ENCODE data around the gene CHP2. TPM values are rescaled to one million over a fixed set of nuclear protein-coding genes. Genes with fewer than 3 reads are reported as not detected.

Gene CHP2
- polyA plus RNA-seq, 1 donor (not counting 4 experiments of a cell fraction or from before 2014, with no cell fraction given): 0.20 TPM

DNA sequence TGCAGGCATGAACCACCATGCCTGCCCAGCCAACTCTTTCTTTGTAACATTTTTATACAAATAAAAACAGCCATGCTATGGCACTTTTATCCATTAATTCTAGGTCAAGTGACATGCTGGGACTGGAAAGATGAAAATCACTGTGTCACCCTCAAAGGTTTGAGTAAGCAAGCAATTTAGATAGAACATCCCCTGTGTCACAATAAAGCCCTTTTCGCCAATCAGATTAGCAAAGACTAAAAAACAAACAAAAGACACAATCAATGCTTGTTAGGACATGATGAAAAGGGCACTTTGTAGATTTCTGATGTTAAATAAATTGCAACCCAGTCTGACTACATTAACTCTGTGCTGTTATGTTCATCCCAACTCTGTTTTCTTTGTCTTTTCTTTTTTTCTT is 26.4 kb downstream of the CHP2 start:
- H3K9me3 ChIP-seq (ENCODE audit: control insufficient read depth, low read depth, low read length): no peaks in the 10 kb centered on the region
- H3K9me1 ChIP-seq (ENCODE audit: control insufficient read depth, extremely low read depth, insufficient read depth, low read length): no peaks in the 10 kb centered on the region
- FAIRE-seq (no peak), DNase-seq (ENCODE audit: low read depth, low spot score) (no peak)
- no peak overlapping the region for H3K4me3 ChIP-seq (ENCODE audit: control insufficient read depth in 2 of 3, extremely low read depth in 1 of 3, insufficient read depth in 2 of 3, low read depth in 1 of 3, low read length in 3 of 3)
- no peak overlapping the region for H2AFZ ChIP-seq (ENCODE audit: control insufficient read depth, low read length)
- TF ChIP-seq, protein P1, sequence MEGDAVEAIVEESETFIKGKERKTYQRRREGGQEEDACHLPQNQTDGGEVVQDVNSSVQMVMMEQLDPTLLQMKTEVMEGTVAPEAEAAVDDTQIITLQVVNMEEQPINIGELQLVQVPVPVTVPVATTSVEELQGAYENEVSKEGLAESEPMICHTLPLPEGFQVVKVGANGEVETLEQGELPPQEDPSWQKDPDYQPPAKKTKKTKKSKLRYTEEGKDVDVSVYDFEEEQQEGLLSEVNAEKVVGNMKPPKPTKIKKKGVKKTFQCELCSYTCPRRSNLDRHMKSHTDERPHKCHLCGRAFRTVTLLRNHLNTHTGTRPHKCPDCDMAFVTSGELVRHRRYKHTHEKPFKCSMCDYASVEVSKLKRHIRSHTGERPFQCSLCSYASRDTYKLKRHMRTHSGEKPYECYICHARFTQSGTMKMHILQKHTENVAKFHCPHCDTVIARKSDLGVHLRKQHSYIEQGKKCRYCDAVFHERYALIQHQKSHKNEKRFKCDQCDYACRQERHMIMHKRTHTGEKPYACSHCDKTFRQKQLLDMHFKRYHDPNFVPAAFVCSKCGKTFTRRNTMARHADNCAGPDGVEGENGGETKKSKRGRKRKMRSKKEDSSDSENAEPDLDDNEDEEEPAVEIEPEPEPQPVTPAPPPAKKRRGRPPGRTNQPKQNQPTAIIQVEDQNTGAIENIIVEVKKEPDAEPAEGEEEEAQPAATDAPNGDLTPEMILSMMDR (optimal IDR thresholded peaks at IDR 0.05 in 1 of 3, IDR thresholded peaks at IDR 0.05 in 1 of 3, conservative IDR thresholded peaks at IDR 0.05 in 1 of 3; ENCODE audit: extremely low read depth in 1 of 3, insufficient read depth in 2 of 3, low read length in 3 of 3): no peak
- TF ChIP-seq EZH2 (IDR thresholded peaks at IDR 0.05; ENCODE audit: low read length): no peak
- no peaks in the 10 kb centered on the region for H3K27me3 ChIP-seq (ENCODE audit: control insufficient read depth, extremely low read depth, insufficient read depth, low read length)
- no peak overlapping the region for H3K9ac ChIP-seq (ENCODE audit: control insufficient read depth, extremely low read depth, insufficient read depth, low read length)
- no peaks in the 10 kb centered on the region for H4K20me1 ChIP-seq (ENCODE audit: control insufficient read depth, extremely low read depth, insufficient read depth, low read length)
- no peak overlapping the region for H3K4me2 ChIP-seq (ENCODE audit: control insufficient read depth, extremely low read depth, insufficient read depth, low read depth, low read length)
- dilution Hi-C loops (cut with MboI; ENCODE audit: extremely low pct_ligation_motif_present, low sequenced_read_pairs): no loop called here
- no peaks in the 10 kb centered on the region for H3K79me2 ChIP-seq (ENCODE audit: control insufficient read depth, insufficient read depth, low read length)
- H3K36me3 ChIP-seq (ENCODE audit: control insufficient read depth in 2 of 2, extremely low read depth in 1 of 2, insufficient read depth in 2 of 2, low read length in 2 of 2): no peaks in the 10 kb centered on the region
- H3K27ac ChIP-seq (ENCODE audit: control insufficient read depth, insufficient read depth, low read length): no peak overlapping the region
- H3K4me1 ChIP-seq (ENCODE audit: control insufficient read depth, extremely low read depth, insufficient read depth, low read length): no peaks in the 10 kb centered on the region

- Histone ChIP-seq H3K27ac (ENCODE audit: control insufficient read depth, insufficient read depth, low read length) (no peak overlapping the region), H3K9ac (ENCODE audit: control insufficient read depth, extremely low read depth, insufficient read depth, low read length) (no peak overlapping the region), H3K36me3 (ENCODE audit: control insufficient read depth in 2 of 2, extremely low read depth in 1 of 2, insufficient read depth in 2 of 2, low read length in 2 of 2) (no peaks in the 10 kb centered on the region), H3K4me3 (ENCODE audit: control insufficient read depth in 2 of 3, extremely low read depth in 1 of 3, insufficient read depth in 2 of 3, low read depth in 1 of 3, low read length in 3 of 3) (no peak overlapping the region), H3K79me2 (ENCODE audit: control insufficient read depth, insufficient read depth, low read length) (no peaks in the 10 kb centered on the region), H3K9me1 (ENCODE audit: control insufficient read depth, extremely low read depth, insufficient read depth, low read length) (no peaks in the 10 kb centered on the region), H2AFZ (ENCODE audit: control insufficient read depth, low read length) (peak overlapping the region; percentile 33), H4K20me1 (ENCODE audit: control insufficient read depth, extremely low read depth, insufficient read depth, low read length) (no peaks in the 10 kb centered on the region), H3K4me1 (ENCODE audit: control insufficient read depth, extremely low read depth, insufficient read depth, low read length) (no peaks in the 10 kb centered on the region), H3K9me3 (ENCODE audit: control insufficient read depth, low read depth, low read length) (no peaks in the 10 kb centered on the region), H3K27me3 (ENCODE audit: control insufficient read depth, extremely low read depth, insufficient read depth, low read length) (no peaks in the 10 kb centered on the region), H3K4me2 (ENCODE audit: control insufficient read depth, extremely low read depth, insufficient read depth, low read depth, low read length) (peak overlapping the region; percentile 41)
- dilution Hi-C loops (cut with MboI; ENCODE audit: extremely low pct_ligation_motif_present, low sequenced_read_pairs): no loop called here
- no peak for TF ChIP-seq EZH2 (IDR thresholded peaks at IDR 0.05; ENCODE audit: low read length)
- FAIRE-seq (peak; percentile 81), DNase-seq (ENCODE audit: low read depth, low spot score) (peak; percentile 75)
Measured at GRCh38 chr16:23784811-23785447, 30.1 kb downstream of the CHP2 start.

DNA sequence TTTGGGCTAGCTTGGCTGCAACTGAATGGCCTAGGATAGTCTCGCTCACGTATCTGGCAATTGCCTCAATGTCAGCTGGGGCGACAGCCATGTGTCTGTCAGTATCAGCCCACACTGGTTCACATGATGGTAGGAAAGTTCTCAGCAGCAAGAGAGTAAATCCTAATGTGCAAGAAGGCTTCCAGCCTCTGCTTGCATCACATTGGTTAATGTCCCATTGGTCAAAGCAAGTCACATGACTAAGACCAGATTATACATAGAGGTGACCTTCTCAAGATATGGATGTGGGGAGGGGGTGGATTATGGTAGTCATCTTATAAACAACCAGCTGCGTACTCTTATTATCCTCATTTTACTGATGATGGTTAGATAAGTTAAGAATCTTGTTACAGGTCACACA is 31.0 kb downstream of the CHP2 start:
- Histone ChIP-seq H3K4me2 (ENCODE audit: control insufficient read depth, extremely low read depth, insufficient read depth, low read depth, low read length) (no peak overlapping the region), H3K79me2 (ENCODE audit: control insufficient read depth, insufficient read depth, low read length) (no peaks in the 10 kb centered on the region), H3K9me1 (ENCODE audit: control insufficient read depth, extremely low read depth, insufficient read depth, low read length) (no peaks in the 10 kb centered on the region), H3K36me3 (ENCODE audit: control insufficient read depth in 2 of 2, extremely low read depth in 1 of 2, insufficient read depth in 2 of 2, low read length in 2 of 2) (no peaks in the 10 kb centered on the region), H3K4me1 (ENCODE audit: control insufficient read depth, extremely low read depth, insufficient read depth, low read length) (no peaks in the 10 kb centered on the region), H3K9ac (ENCODE audit: control insufficient read depth, extremely low read depth, insufficient read depth, low read length) (no peak overlapping the region), H3K27ac (ENCODE audit: control insufficient read depth, insufficient read depth, low read length) (no peak overlapping the region), H2AFZ (ENCODE audit: control insufficient read depth, low read length) (no peak overlapping the region), H3K9me3 (ENCODE audit: control insufficient read depth, low read depth, low read length) (no peaks in the 10 kb centered on the region), H3K4me3 (ENCODE audit: control insufficient read depth in 2 of 3, extremely low read depth in 1 of 3, insufficient read depth in 2 of 3, low read depth in 1 of 3, low read length in 3 of 3) (no peak overlapping the region), H4K20me1 (ENCODE audit: control insufficient read depth, extremely low read depth, insufficient read depth, low read length) (no peaks in the 10 kb centered on the region), H3K27me3 (ENCODE audit: control insufficient read depth, extremely low read depth, insufficient read depth, low read length) (no peaks in the 10 kb centered on the region)
- dilution Hi-C loops (cut with MboI; ENCODE audit: extremely low pct_ligation_motif_present, low sequenced_read_pairs): no loop called here
- FAIRE-seq (no peak), DNase-seq (ENCODE audit: low read depth, low spot score) (no peak)
- TF ChIP-seq, protein P1 (optimal IDR thresholded peaks at IDR 0.05 in 1 of 3, IDR thresholded peaks at IDR 0.05 in 1 of 3, conservative IDR thresholded peaks at IDR 0.05 in 1 of 3; ENCODE audit: extremely low read depth in 1 of 3, insufficient read depth in 2 of 3, low read length in 3 of 3): no peak
- TF ChIP-seq EZH2 (IDR thresholded peaks at IDR 0.05; ENCODE audit: low read length): no peak
